GM18508 (cell line): Measurements from ENCODE around the gene TUT4.
"Not testable (repeated sequence)": the region's sequence is repeated elsewhere in the genome, so short reads cannot be mapped to it uniquely, and the experiment has no call there.

Experiments used
- ATAC-seq: cut with Tn5 transposase; IDR thresholded peaks from one replicate; pipeline ENCODE4 v1.9.1; 2021; ENCODE audit warnings: moderate number of reproducible peaks; ENCODE audit not compliant: insufficient read depth, unreplicated experiment

The TUT4 gene

GRCh38 chr1:52552505-52553361 lies at the start of gene TUT4:
Gene TUT4 (minus strand): TSS chr1:52553092. CDS start chr1:52526280, 26,812 bp downstream.
- ATAC-seq, result no peak

DNA sequence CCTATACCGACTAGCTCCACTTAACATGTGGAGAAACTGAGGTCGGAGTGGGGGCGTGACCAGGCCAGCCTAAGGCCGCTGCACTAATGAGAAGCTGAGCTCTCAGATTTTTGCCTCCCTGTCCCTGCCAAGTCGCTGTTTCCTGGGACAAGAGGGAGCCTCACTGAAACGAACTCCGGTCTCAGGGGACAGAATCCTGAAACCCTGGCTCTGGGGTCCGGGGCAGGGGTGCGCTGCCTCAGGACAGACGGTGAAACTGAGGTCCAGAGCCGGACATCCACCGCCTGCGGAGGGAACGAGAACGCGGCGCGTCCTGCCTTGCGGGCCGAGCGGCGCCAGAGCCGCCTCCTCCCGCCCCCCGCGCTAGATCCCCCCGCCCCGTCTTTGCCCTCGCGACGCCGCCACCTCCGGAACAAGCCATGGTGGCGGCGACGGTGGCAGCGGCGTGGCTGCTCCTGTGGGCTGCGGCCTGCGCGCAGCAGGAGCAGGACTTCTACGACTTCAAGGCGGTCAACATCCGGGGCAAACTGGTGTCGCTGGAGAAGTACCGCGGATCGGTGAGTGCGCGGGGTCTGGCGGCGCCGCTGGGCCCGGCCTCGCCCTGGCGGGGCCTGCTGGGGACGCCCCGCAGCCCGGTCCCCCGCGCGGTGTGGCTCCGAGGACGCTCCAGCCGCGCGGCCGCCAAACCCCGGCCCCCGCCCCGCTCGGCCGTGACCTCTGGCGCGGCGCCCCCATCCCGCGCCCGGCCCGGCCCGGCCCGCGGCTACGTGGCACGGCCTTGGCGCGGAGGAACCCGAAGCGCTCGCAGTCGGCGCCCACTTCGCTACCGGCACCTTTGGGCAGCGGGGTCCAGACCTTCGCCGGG lies 49.3 kb upstream of the TUT4 start, which contains the start of gene GPX7:
GPX7 (plus strand) TSS at position 381 of the 865 bp plus-strand sequence; CDS start at position 420, 39 bp downstream.
- no peak for ATAC-seq

DNA sequence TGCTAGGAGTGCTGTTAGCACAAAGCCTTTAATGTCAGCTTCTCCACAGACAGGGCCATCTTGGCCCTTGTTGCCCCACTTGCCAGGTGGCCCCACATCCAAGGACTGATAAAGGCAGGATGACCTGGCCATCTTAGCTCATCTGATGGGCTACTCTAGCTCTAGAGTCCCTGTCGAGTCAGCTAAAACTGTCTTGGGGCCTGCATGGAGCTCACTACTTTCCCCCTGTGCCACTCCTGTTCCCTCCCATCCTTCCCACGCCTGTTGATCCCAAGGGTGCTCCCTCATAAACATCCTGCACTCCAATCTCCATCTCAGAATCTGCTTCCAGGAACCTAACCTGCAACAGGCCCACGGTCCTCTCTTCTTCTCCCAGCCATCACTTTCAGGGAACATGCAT lies 48.6 kb upstream of the TUT4 start:
- no peak for ATAC-seq

GRCh38 chr1:52600533-52601179 lies 47.8 kb upstream of the TUT4 start:
- no peak for ATAC-seq

DNA sequence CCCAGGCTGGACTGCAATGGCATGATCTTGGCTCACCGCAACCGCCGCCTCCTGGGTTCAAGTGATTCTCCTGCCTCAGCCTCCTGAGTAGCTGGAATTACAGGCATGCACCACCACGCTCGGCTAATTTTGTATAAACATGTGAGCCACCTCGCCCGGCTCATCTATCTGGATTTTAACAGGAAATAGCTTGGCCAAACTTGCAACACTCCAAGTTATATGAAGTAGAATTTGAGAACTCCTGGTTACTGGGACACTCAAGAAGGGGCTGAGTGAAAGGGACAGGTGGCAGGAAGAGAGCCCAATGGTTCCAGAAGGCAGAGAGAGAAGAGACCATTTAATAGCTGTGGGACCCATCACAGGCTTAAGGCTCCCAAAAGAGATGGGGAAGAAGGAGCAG lies 46.3 kb upstream of the TUT4 start:
- ATAC-seq, result no peak

DNA sequence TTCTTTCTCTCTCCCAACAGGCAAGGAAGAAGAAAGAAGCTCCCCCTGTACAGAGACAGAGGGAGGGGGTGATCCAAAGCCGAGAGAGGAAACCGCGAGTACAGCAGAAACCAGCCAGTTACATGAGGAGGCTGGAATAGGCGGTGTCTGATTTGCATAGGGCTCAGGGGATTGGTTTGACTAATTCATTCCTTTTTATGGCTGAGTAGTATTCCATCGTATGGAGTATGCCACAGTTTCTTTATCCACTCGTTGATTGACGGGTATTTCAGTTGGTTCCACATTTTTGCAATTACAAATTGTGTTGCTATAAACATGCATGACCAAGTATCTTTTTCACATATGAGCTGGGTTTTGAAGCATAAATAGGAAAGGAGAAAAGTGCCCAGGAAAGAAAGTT lies 45.8 kb upstream of the TUT4 start:
- ATAC-seq, result no peak

GRCh38 chr1:52597912-52598311 lies 45.0 kb upstream of the TUT4 start:
- no peak for ATAC-seq

DNA sequence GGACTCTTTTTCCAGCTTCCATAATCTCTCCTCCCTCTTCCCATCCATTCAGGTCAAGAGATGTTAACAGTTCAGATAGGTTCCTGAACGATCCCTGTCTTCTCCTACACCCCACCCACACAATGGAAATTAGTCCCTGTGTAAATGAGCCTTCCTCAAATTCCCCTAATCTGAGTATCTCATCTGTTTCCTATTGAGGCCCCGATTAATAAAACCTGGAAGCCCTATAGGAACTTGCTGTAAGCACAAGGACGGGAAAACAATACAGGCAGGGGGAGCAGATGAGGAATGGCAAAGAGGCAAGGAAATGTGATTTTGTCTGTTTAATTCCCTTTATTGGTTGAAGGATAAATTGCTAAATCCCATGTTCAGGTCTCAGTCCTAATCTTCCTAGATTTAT lies 42.2 kb upstream of the TUT4 start:
- ATAC-seq, result no peak

- ATAC-seq, result no peak
Measured at GRCh38 chr1:52593495-52593894, 40.6 kb upstream of the TUT4 start.

- no peak for ATAC-seq
Measured at GRCh38 chr1:52592637-52593323, 39.9 kb upstream of the TUT4 start.

GRCh38 chr1:52590266-52590665 lies 37.4 kb upstream of the TUT4 start:
- ATAC-seq, result no peak

DNA sequence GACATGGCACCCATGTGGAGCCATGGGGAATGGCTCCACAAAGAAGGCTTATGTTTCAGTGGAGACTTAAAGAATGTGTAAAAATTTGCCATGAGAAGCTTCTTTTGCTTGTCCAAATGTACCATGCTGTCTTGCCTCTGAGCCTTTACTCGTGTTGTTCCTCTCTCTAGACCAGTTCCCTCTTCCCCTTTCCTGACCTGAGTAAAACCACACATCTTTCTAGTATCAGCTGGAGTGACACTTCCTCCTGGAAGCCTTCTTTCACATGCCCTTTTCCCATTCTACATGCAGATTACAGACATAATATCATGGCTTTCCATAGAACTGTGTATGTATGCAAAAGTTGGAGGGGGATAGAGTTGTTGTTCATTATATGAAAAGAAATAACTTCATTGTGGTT lies 35.6 kb upstream of the TUT4 start:
- no peak for ATAC-seq

GRCh38 chr1:52588027-52588426 lies 35.1 kb upstream of the TUT4 start:
- ATAC-seq, result no peak

- ATAC-seq, result no peak
Measured at GRCh38 chr1:52585474-52585873, 32.6 kb upstream of the TUT4 start.

DNA sequence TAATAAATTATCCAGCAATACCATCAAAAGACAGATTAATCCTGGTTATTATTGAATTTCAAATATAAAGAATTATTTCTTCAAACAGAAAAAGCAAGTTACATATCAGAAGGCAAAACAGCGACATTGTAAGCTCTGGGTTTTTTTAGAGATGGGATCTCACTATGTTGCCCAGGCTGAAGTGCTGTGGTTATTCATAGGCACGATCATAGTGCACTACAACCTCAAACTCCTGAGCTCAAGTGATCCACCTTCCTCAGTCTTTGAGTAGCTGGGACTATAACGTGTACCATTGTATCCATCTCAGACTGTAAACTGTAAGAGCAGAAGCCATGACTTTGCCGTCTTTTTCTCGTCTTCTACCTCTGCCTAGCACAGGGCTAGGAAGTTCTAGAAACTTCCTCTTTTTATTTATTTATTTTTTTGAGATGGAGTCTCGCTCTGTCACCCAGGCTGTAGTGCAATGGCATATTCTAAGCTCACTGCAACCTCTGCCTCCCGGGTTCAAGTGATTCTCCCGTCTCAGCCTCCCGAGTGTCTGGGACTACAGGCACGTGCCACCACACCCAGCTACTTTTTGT lies 29.3 kb upstream of the TUT4 start:
- no peak for ATAC-seq

DNA sequence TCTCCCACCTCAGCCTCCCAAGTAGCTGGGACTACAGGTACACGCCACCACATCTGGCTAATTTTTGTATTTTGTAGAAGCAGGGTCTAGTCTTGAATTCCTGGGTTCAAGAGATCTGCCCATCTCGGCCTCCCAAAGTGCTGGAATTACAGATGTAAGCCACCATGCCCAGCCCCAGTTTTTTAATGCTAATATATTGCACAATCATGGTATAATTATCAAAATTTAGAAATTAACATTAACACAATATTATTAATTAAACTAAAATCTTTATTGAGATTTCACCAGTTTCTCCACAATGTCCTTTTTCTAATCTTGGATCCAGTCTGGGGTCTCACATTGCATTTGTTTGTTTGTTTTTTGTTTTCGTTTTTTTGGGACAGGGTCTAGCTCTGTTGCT lies 27.4 kb upstream of the TUT4 start:
- ATAC-seq, result no peak

DNA sequence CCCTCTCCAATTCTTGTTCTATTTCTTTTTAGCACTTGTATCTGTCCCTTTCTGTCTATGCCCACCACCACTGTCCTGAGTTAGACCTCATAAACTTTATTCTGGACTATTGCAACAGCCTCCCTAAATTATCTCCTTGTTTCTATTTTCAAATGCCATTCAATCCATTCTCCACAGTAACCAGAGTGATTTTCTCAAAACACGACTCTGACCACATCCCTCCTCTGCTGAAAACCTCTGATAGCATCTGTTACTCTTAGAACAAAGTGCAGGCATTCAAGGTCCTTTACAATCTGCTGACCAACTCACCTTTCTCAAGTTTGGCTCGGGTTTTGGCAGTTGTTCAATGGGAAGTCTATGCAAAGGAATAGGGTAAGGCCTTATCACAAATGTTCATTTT lies 26.5 kb upstream of the TUT4 start:
- ATAC-seq, result no peak

GRCh38 chr1:52578066-52578465 lies 25.2 kb upstream of the TUT4 start:
- not testable (repeated sequence) for ATAC-seq

DNA sequence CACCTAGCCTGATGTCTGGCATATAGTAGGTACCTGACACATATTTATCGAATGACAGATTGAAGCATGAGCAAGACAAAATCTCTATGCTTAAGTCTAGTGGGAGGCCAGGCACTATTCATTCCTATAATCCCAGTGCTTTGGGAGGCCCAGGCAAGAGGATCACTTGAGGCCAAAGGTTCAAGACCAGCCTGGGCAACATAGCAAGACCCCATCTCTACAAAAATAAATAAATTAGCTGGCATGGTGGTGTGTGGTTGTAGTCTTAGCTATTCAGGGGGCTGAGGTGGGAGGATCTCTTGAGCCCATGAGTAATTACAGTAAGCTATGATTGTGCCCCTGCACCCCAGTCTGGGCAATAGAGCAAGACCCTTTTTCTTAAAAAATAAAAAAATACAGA lies 23.2 kb upstream of the TUT4 start:
- ATAC-seq, result no peak

DNA sequence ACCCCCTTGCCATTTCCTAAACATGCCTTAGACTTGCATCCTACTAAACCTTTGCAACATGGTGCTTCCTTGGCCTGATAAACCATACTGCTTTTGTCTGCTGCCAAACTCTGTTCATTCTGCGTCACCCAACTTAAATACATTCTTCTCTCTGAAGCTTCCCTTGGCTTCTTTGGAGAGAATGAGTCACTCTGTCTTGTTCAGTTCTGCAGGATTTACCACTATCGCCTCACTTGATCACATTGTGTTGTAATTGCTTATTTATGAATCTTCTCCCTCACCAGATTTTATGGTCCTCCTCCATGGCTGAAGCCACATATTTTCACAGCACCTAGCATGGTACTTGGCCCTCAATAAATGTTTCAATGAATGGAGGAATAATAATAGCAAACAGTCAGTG lies 21.7 kb upstream of the TUT4 start:
- ATAC-seq, result no peak
